BLaER1 (cell line): Measurements from ENCODE around the gene HACD4.

Experiments used
- H3K27ac ChIP-seq: shearing (Covaris generic); formaldehyde crosslinking; 2 replicates; pipeline ENCODE4 v1.8.1; 2022
- H3K27me3 ChIP-seq: shearing (Covaris generic); formaldehyde crosslinking; 2 replicates; pipeline ENCODE4 v1.8.1; 2022
- H3K36me3 ChIP-seq: shearing (Covaris generic); formaldehyde crosslinking; 2 replicates; pipeline ENCODE4 v1.8.1; 2022
- H3K4me1 ChIP-seq: shearing (Covaris generic); formaldehyde crosslinking; 2 replicates; pipeline ENCODE4 v1.8.1; 2022
- H3K4me2 ChIP-seq: shearing (Covaris generic); formaldehyde crosslinking; 2 replicates; pipeline ENCODE4 v1.8.1; 2022
- H3K4me3 ChIP-seq: shearing (Covaris generic); formaldehyde crosslinking; 2 replicates; pipeline ENCODE4 v1.8.1; 2022
- H3K9ac ChIP-seq: shearing (Covaris generic); formaldehyde crosslinking; 2 replicates; pipeline ENCODE4 v1.8.1; 2022
- H3K9me3 ChIP-seq: shearing (Covaris generic); formaldehyde crosslinking; 2 replicates; pipeline ENCODE4 v1.8.1; 2022
- H4K20me1 ChIP-seq: shearing (Covaris generic); formaldehyde crosslinking; 2 replicates; pipeline ENCODE4 v1.8.1; 2022
- Cebpa-rat ChIP-seq: shearing (Covaris generic); IDR thresholded peaks from 2 replicates; pipeline ENCODE4 v1.8.1; 2022

Gene HACD4

DNA sequence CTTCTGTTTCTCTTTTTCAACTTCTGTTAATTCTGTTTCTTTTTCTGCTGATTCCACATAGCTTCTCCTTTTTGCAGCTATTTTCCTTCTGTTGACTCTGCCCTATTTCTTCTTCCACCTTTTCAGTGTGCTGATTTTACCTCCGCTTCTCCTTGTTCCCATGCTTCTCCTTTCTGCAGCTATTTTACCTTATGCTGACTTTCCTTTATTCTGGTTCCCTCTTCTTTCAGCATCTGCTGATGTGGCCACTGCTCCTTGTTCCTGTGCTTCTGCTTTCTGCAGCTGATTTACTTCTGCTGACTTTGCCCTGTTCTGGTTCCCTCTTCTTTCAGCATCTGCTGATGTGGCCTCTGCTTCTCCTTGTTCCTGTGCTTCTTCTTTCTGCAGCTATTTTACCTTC is 58.8 kb downstream of the HACD4 start:
- no peaks in the 10 kb centered on the region for H3K36me3 ChIP-seq
- H3K9ac ChIP-seq: no peak overlapping the region
- no peaks in the 10 kb centered on the region; the same call in 1 of the 2 replicates for H3K4me1 ChIP-seq
- H3K27me3 ChIP-seq: no peaks in the 10 kb centered on the region
- no peak overlapping the region for H3K27ac ChIP-seq
- no peak for TF ChIP-seq Cebpa-rat
- 0 out of 2 replicates have a peak, but pooled peaks cover 5% of the 10 kb centered on the region for H3K9me3 ChIP-seq
- H3K4me3 ChIP-seq: no peak overlapping the region
- H4K20me1 ChIP-seq: no peaks in the 10 kb centered on the region
- no peak overlapping the region for H3K4me2 ChIP-seq

DNA sequence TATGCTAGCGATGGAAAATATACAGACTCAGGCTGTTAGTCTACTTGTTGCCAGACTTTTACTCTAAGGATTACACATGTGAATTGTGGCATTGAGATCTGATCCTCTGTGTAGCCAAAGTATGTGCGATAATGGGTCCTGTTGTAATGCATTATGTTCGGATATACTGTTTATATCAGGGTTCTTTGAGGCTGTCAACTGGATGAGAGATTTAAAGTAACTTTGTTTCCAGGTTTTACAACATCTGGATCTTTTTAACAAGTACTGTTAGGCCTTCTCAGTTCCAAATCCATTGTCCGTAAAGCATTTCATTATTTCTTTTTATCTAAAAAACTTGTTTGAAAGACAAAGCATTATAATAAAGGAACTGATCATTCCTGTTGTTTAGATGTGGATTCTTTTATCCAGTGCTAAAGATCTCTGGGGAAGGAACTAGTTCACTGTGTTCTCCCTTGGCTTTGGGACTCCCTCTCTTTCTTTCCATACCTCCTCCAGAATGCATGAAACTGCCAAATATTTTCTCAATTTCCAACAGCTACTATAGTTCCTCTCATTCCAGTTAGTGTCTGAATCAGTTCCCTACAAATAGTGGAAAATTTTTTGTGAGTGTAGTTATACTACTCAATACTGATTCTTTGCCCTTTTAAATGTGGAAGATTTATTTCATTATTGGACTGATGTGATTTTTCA is 68.8 kb downstream of the HACD4 start:
- H3K9me3 ChIP-seq: no peaks in the 10 kb centered on the region
- no peaks in the 10 kb centered on the region for H3K27me3 ChIP-seq
- no peak overlapping the region for H3K27ac ChIP-seq
- H3K9ac ChIP-seq: no peak overlapping the region
- TF ChIP-seq Cebpa-rat: no peak
- no peak overlapping the region for H3K4me3 ChIP-seq
- H4K20me1 ChIP-seq: no peaks in the 10 kb centered on the region
- no peak overlapping the region for H3K4me2 ChIP-seq
- H3K4me1 ChIP-seq: no peaks in the 10 kb centered on the region
- no peaks in the 10 kb centered on the region for H3K36me3 ChIP-seq

DNA sequence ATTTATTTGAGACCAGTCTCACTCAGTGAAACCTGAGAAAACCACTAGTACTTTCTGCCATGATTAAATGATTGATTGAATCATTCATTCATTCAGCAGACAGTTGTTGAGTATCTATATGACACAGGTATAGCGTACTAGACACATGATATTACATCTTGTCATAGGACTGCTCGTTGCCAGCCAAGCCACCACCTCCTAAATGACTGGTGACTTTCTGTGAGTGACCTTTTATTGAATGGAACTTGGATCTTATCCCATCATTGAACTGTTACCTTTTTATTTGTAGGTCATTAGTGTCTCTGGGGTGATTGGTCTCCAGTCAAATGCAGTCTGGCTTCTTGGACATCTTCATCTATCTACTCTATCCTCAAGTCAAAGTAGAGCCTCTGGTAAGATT is 80.7 kb downstream of the HACD4 start:
- Histone ChIP-seq H3K36me3 (no peaks in the 10 kb centered on the region), H3K27me3 (no peaks in the 10 kb centered on the region), H3K4me2 (no peak overlapping the region), H3K9ac (no peak overlapping the region), H4K20me1 (no peaks in the 10 kb centered on the region), H3K27ac (no peak overlapping the region), H3K9me3 (no peaks in the 10 kb centered on the region), H3K4me3 (no peak overlapping the region), H3K4me1 (no peaks in the 10 kb centered on the region)
- TF ChIP-seq Cebpa-rat: no peak
